SK-N-SH (cell line): ENCODE results near the gene PLEKHF1. TPM values are rescaled to one million over a fixed set of nuclear protein-coding genes. Genes with fewer than 3 reads are reported as not detected.

Experiments
- CTCF ChIA-PET: fragments of 300-600, 350-600 bp; formaldehyde crosslinking; extraction: SDS; loops from one replicate; lab custom pipeline; 2021; lab: Yijun Ruan, JAX
- POLR2A ChIA-PET: fragments of 350-600 bp; sonication (Branson Sonifier 250); formaldehyde crosslinking; extraction: SDS; loops from one replicate; lab custom pipeline; 2020; ENCODE audit warnings: antibody characterized with exemption, inconsistent platforms; lab: Yijun Ruan, JAX
- DNase-seq: peaks from one replicate; pipeline ENCODE4 v3.0.0; 2012
- H2AFZ ChIP-seq: fragments of 200-600 bp; sonication (generic); 2 replicates; pipeline ENCODE4 v1.8.1; 2016; ENCODE audit warnings: antibody characterized with exemption, mild to moderate bottlenecking, low read depth
- H3F3A ChIP-seq: fragments of 200-600 bp; sonication (generic); replicated peaks from 2 replicates; pipeline ENCODE3; 2016; ENCODE audit warnings: antibody characterized with exemption, mild to moderate bottlenecking; ENCODE audit not compliant: insufficient read depth
- H3K27ac ChIP-seq, 2 experiments: fragments of 200-500 bp in 1 of 2; fragments of 200-600 bp in 1 of 2; sonication (Bioruptor generic) in 1 of 2; sonication (generic), shearing (Covaris generic) in 1 of 2; 2 replicates each; pipeline versions ENCODE4 v1.5.1 to v1.6.1; 2014 to 2016; ENCODE audit warnings: low read depth in 2 of 2, inconsistent platforms in 1 of 2, low read length in 1 of 2, mild to moderate bottlenecking in 1 of 2, mixed read lengths in 1 of 2
- H3K27me3 ChIP-seq: fragments of 200-600 bp; sonication (generic), shearing (Covaris generic); 2 replicates; pipeline ENCODE4 v1.6.1; 2016; ENCODE audit warnings: mixed run types; ENCODE audit not compliant: insufficient read depth
- H3K36me3 ChIP-seq, 2 experiments: fragments of 200-500 bp in 1 of 2; fragments of 200-600 bp in 1 of 2; sonication (Bioruptor generic) in 1 of 2; sonication (generic) in 1 of 2; replicated peaks in 1 of 2; 2 replicates each; pipeline versions ENCODE3 to v1.5.1; 2014 to 2016; ENCODE audit warnings: low read length in 1 of 2, mild to moderate bottlenecking in 1 of 2; ENCODE audit not compliant: insufficient read depth in 2 of 2, control insufficient read depth in 1 of 2
- H3K4me1 ChIP-seq, 2 experiments: fragments of 200-500 bp in 1 of 2; fragments of 200-600 bp in 1 of 2; sonication (Bioruptor generic) in 1 of 2; sonication (generic), shearing (Covaris generic) in 1 of 2; 2 replicates each; pipeline versions ENCODE4 v1.5.1 to v1.6.1; 2014 to 2016; ENCODE audit warnings: low read depth in 1 of 2, low read length in 1 of 2, mixed run types in 1 of 2; ENCODE audit not compliant: insufficient read depth in 2 of 2, control insufficient read depth in 1 of 2
- H3K4me2 ChIP-seq: fragments of 200-600 bp; sonication (generic), shearing (Covaris generic); 2 replicates; pipeline ENCODE4 v1.6.1; 2017; ENCODE audit warnings: mixed run types
- H3K4me3 ChIP-seq, 2 experiments: fragments of 200-500 bp in 1 of 2; fragments of 200-600 bp in 1 of 2; sonication (Bioruptor generic) in 1 of 2; sonication (generic), shearing (Covaris generic) in 1 of 2; 2 replicates each; pipeline versions ENCODE4 v1.5.1 to v1.8.1; 2014 to 2016; ENCODE audit warnings: low read depth in 2 of 2, inconsistent platforms in 1 of 2, low read length in 1 of 2, mild to moderate bottlenecking in 1 of 2, mixed read lengths in 1 of 2, moderate library complexity in 1 of 2
- H3K79me2 ChIP-seq: fragments of 200-600 bp; sonication (generic); 2 replicates; pipeline ENCODE4 v1.8.1; 2017; ENCODE audit warnings: mild to moderate bottlenecking; ENCODE audit not compliant: insufficient read depth
- H3K9ac ChIP-seq: fragments of 200-600 bp; sonication (generic); 2 replicates; pipeline ENCODE4 v1.6.1; 2017; ENCODE audit warnings: mixed run types
- H3K9me2 ChIP-seq: fragments of 200-600 bp; sonication (generic); 2 replicates; pipeline ENCODE4 v1.6.1; 2017; ENCODE audit warnings: mixed run types
- H3K9me3 ChIP-seq: fragments of 200-600 bp; sonication (generic); 2 replicates; pipeline ENCODE4 v1.6.1; 2017; ENCODE audit warnings: mixed run types, mild to moderate bottlenecking, moderate library complexity
- H4K20me1 ChIP-seq: fragments of 200-600 bp; sonication (generic); 2 replicates; pipeline ENCODE4 v1.6.1; 2017; ENCODE audit warnings: mild to moderate bottlenecking, mixed run types; ENCODE audit not compliant: insufficient read depth
- ELF1 ChIP-seq: IDR thresholded peaks from 2 replicates; pipeline ENCODE4 v1.4.0; 2012
- FOXJ3 ChIP-seq: sonication (generic); formaldehyde crosslinking; IDR thresholded peaks from 2 replicates; pipeline ENCODE4 v1.5.1; 2020; ENCODE audit warnings: mild to moderate bottlenecking, missing genetic modification reagents
- FOXM1 ChIP-seq: IDR thresholded peaks from 2 replicates; pipeline ENCODE4 v1.4.0; 2012; ENCODE audit warnings: low read depth, mild to moderate bottlenecking
- GABPA ChIP-seq: IDR thresholded peaks from 2 replicates; pipeline ENCODE4 v1.4.0; 2012; ENCODE audit warnings: low read depth, mild to moderate bottlenecking
- GATA2 ChIP-seq: sonication (generic); formaldehyde crosslinking; IDR thresholded peaks from 2 replicates; pipeline ENCODE4 v1.5.0; 2020; ENCODE audit warnings: mild to moderate bottlenecking, missing genetic modification reagents
- JUND ChIP-seq: IDR thresholded peaks from 2 replicates; pipeline ENCODE4 v1.4.0; 2012
- MXI1 ChIP-seq: IDR thresholded peaks from 2 replicates; pipeline ENCODE4 v1.6.1; 2012; ENCODE audit warnings: mild to moderate bottlenecking, low read depth, low read length, improper control_type of control experiment
- NRF1 ChIP-seq: IDR thresholded peaks from 2 replicates; pipeline ENCODE4 v1.6.1; 2012; ENCODE audit warnings: low read depth, mild to moderate bottlenecking, low read length
- POLR2AphosphoS5 ChIP-seq: IDR thresholded peaks from 2 replicates; pipeline ENCODE4 v1.6.1; 2012; ENCODE audit warnings: low read depth, low read length
- RCOR1 ChIP-seq: fragments of 150-350 bp; IDR thresholded peaks from 2 replicates; pipeline ENCODE4 v1.6.1; 2017; ENCODE audit warnings: antibody characterized with exemption, low read length
- SMC3 ChIP-seq: IDR thresholded peaks from 2 replicates; pipeline ENCODE4 v1.6.1; 2012; ENCODE audit warnings: low read depth, low read length, improper control_type of control experiment
- TAF1 ChIP-seq: IDR thresholded peaks from 2 replicates; pipeline ENCODE4 v1.6.1; 2012; ENCODE audit warnings: low read depth, mild to moderate bottlenecking, low read length, moderate library complexity, borderline replicate concordance
- TEAD4 ChIP-seq: IDR thresholded peaks from 2 replicates; pipeline ENCODE4 v1.4.0; 2012; ENCODE audit warnings: mild to moderate bottlenecking, borderline replicate concordance; ENCODE audit not compliant: insufficient read depth
- USF1 ChIP-seq: IDR thresholded peaks from 2 replicates; pipeline ENCODE4 v1.4.0; 2012; ENCODE audit warnings: low read depth, borderline replicate concordance
- WGBS: methylation state at CpG from one replicate; pipeline ENCODE4 v1.1.6; 2017; ENCODE audit warnings: low lambda C conversion rate; 5-methylcytosine and 5-hydroxymethylcytosine counted together
- polyA plus RNA-seq, 3 experiments: library from polyadenylated mRNA; depleted of rRNA; stranded (reverse); fragments of >200 nt; gene quantifications; 2 replicates each; pipeline ENCODE4 v1.2.3, GENCODE V29; 2012
- TF ChIP-seq, protein P1 (sequence below): IDR thresholded peaks from 2 replicates; pipeline ENCODE4 v1.4.0; 2012; ENCODE audit warnings: low read depth, borderline replicate concordance

PLEKHF1 gene
- polyA plus RNA-seq, 1 of the 3 experiments (the other 2 are of a cell fraction): 3.9 TPM

DNA sequence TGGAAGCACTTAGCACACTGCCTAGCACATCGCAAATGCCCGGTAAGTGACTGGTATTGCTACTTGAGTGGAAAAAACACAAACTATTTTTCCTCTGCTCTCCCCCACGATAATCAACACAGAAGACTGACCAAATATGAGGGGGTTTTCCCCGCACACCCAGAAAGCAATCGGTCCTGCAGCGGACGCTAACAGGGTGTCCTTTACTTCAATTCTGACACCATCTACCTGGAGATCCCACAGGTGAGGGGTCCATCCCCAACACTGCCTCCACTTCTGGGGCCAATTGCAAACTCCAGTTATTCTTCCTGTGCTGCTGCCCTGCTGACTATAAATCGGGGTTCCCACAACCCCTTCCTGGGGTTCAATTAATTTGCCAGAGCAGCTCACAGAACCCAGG lies 26.2 kb upstream of the PLEKHF1 start:
- no peaks in the 10 kb centered on the region for H3K9me3 ChIP-seq
- no peak overlapping the region for H3K4me2 ChIP-seq
- H3K36me3 ChIP-seq: no peaks in the 10 kb centered on the region
- POLR2A ChIA-PET: no interaction called here
- H2AFZ ChIP-seq: no peak overlapping the region
- no peaks in the 10 kb centered on the region; the same call in 1 of the 2 replicates for H3K27me3 ChIP-seq
- H4K20me1 ChIP-seq: no peaks in the 10 kb centered on the region
- no peaks in the 10 kb centered on the region for H3K9me2 ChIP-seq
- no peak for DNase-seq
- H3K4me1 ChIP-seq: no peaks in the 10 kb centered on the region
- TF ChIP-seq FOXJ3 (CRISPR knock-in tag) (no peak), GATA2 (CRISPR knock-in tag) (no peak), POLR2AphosphoS5 (no peak), RCOR1 (no peak), FOXM1 (no peak)
- TF ChIP-seq, protein P1, sequence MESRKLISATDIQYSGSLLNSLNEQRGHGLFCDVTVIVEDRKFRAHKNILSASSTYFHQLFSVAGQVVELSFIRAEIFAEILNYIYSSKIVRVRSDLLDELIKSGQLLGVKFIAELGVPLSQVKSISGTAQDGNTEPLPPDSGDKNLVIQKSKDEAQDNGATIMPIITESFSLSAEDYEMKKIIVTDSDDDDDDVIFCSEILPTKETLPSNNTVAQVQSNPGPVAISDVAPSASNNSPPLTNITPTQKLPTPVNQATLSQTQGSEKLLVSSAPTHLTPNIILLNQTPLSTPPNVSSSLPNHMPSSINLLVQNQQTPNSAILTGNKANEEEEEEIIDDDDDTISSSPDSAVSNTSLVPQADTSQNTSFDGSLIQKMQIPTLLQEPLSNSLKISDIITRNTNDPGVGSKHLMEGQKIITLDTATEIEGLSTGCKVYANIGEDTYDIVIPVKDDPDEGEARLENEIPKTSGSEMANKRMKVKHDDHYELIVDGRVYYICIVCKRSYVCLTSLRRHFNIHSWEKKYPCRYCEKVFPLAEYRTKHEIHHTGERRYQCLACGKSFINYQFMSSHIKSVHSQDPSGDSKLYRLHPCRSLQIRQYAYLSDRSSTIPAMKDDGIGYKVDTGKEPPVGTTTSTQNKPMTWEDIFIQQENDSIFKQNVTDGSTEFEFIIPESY: no peak
- TF ChIP-seq, all 33 proteins: peak for 0
- no peak overlapping the region for H3K27ac ChIP-seq
- WGBS: 66% methylated on average over 8 of the region's 8 CpGs
- H3K9ac ChIP-seq: no peak overlapping the region
- no peaks in the 10 kb centered on the region for H3F3A ChIP-seq
- CTCF ChIA-PET: interaction anchor here (1.4 kb wide), 1 partner anchor 77 kb away, joined by 3 read pairs; no protein-coding TSS in a partner anchor
- no peak overlapping the region for H3K4me3 ChIP-seq
- no peaks in the 10 kb centered on the region for H3K79me2 ChIP-seq

- no peaks in the 10 kb centered on the region; the same call in 1 of the 2 replicates for H3K27me3 ChIP-seq
- CTCF ChIA-PET: no interaction called here
- no peak for DNase-seq
- H3K79me2 ChIP-seq: no peaks in the 10 kb centered on the region
- WGBS: 67% methylated on average over 12 of the region's 12 CpGs
- H3K9me3 ChIP-seq: no peaks in the 10 kb centered on the region
- H2AFZ ChIP-seq: no peak overlapping the region
- no peaks in the 10 kb centered on the region for H3K4me1 ChIP-seq
- no peaks in the 10 kb centered on the region for H3K9me2 ChIP-seq
- H3K9ac ChIP-seq: no peak overlapping the region
- H3K4me3 ChIP-seq: no peak overlapping the region
- TF ChIP-seq, protein P1: no peak
- TF ChIP-seq FOXJ3 (CRISPR knock-in tag): no peak
- TF ChIP-seq NRF1: no peak
- no peak for TF ChIP-seq USF1
- TF ChIP-seq GABPA: no peak
- TF ChIP-seq ELF1: no peak
- no peak for TF ChIP-seq MXI1
- TF ChIP-seq TEAD4: no peak
- TF ChIP-seq TAF1: no peak
- TF ChIP-seq SMC3: no peak
- no peak for TF ChIP-seq FOXM1
- TF ChIP-seq JUND: no peak
- H3F3A ChIP-seq: no peaks in the 10 kb centered on the region
- no peak overlapping the region for H3K27ac ChIP-seq
- H3K36me3 ChIP-seq: no peaks in the 10 kb centered on the region
- no peaks in the 10 kb centered on the region for H4K20me1 ChIP-seq
- POLR2A ChIA-PET: no interaction called here
- no peak overlapping the region for H3K4me2 ChIP-seq
Observed at GRCh38 chr19:29640231-29640630, 25.0 kb upstream of the PLEKHF1 start.
